Upper lobe of right lung (tissue), 1 donor: Measurements from ENCODE around the gene CCL1. TPM values are rescaled to one million over a fixed set of nuclear protein-coding genes. Genes with fewer than 3 reads are reported as not detected.

Source experiments
- ATAC-seq: fragments of 200-7000 bp; cut with Tn5 transposase; one replicate; pipeline ENCODE4 v1.9.1; 2020; ENCODE audit warnings: mild to moderate bottlenecking, moderate library complexity
- DNase-seq: peaks from one replicate; pipeline ENCODE4 v3.0.0-alpha.2; 2020
- H3K27ac ChIP-seq: fragments of 200-600 bp; one replicate; pipeline ENCODE4 v1.8.0; 2022
- H3K27me3 ChIP-seq: fragments of 200-600 bp; one replicate; pipeline ENCODE4 v1.8.0; 2022; ENCODE audit warnings: mild to moderate bottlenecking
- H3K36me3 ChIP-seq: fragments of 200-600 bp; one replicate; pipeline ENCODE4 v1.8.0; 2022
- H3K4me1 ChIP-seq: fragments of 200-600 bp; one replicate; pipeline ENCODE4 v1.8.0; 2022
- H3K4me3 ChIP-seq: fragments of 200-600 bp; one replicate; pipeline ENCODE4 v1.8.0; 2022; ENCODE audit warnings: mild to moderate bottlenecking
- H3K9me3 ChIP-seq: fragments of 200-600 bp; one replicate; pipeline ENCODE4 v1.8.0; 2022
- intact Hi-C: fragments of 100-400 bp; cut with DNase I; formaldehyde crosslinking; loops from one replicate; pipeline ENCODE4 v1.11.0; 2022
- total RNA-seq: library from RNA; stranded (reverse); fragmentation: NEBNext Ultra II Directional; extraction: Animal tissue kit (Norgen Biotek cat#: 25700); gene quantifications from one replicate; pipeline ENCODE4 v1.2.1, GENCODE V29; 2021
- TF ChIP-seq, protein P1 (sequence below): fragments of 200-600 bp; IDR thresholded peaks from one replicate; pipeline ENCODE4 v1.8.0; 2022; ENCODE audit warnings: antibody characterized with exemption
- donor health status: DM: no; HTN: yes; CAD: no; lungs with severe emphysema.

CCL1 gene
- total RNA-seq, 1 donor from 2014 or later = not detected

DNA sequence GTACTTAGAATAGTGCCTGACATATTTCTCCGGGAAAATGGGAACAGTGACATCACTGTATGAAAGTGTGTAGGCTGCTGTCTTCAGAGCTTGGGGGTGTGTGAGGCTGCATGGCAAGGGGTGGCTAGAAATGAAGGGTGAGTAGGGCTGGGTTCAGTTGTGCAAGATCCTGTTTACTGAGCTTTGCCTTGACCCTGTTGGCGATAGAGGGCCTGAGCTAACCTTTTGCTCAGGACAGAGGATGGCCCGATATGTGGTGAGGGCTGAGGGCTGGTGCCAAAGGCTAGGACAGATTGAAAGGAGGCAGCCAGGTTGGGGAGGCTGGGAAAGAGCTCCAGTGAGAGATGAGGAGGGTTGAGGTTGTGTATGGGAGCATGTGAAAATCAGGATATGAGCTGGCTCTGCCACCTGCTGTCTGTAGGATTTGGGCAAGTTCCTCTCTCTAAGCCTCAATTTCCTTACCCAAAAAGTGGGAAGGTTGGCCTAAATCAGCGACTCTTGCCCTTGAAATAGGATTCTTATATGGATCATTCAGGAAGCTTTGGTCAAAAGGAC lies 6.0 kb upstream of the CCL1 start:
- Histone ChIP-seq H3K9me3 (no peaks in the 10 kb centered on the region), H3K4me3 (no peak overlapping the region), H3K4me1 (peaks cover 20% of the 10 kb centered on the region), H3K36me3 (no peaks in the 10 kb centered on the region), H3K27ac (no peak overlapping the region), H3K27me3 (no peaks in the 10 kb centered on the region)
- no peak for DNase-seq
- intact Hi-C loops = no loop called here
- TF ChIP-seq, protein P1, sequence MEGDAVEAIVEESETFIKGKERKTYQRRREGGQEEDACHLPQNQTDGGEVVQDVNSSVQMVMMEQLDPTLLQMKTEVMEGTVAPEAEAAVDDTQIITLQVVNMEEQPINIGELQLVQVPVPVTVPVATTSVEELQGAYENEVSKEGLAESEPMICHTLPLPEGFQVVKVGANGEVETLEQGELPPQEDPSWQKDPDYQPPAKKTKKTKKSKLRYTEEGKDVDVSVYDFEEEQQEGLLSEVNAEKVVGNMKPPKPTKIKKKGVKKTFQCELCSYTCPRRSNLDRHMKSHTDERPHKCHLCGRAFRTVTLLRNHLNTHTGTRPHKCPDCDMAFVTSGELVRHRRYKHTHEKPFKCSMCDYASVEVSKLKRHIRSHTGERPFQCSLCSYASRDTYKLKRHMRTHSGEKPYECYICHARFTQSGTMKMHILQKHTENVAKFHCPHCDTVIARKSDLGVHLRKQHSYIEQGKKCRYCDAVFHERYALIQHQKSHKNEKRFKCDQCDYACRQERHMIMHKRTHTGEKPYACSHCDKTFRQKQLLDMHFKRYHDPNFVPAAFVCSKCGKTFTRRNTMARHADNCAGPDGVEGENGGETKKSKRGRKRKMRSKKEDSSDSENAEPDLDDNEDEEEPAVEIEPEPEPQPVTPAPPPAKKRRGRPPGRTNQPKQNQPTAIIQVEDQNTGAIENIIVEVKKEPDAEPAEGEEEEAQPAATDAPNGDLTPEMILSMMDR = no peak
- ATAC-seq = peak; percentile 64

- no peak overlapping the region for H3K27ac ChIP-seq
- no peaks in the 10 kb centered on the region for H3K27me3 ChIP-seq
- H3K36me3 ChIP-seq = no peaks in the 10 kb centered on the region
- H3K4me1 ChIP-seq = peaks cover 20% of the 10 kb centered on the region
- no peak for DNase-seq
- ATAC-seq = peak; percentile 45
- intact Hi-C loops = no loop called here
- no peak overlapping the region for H3K4me3 ChIP-seq
- no peaks in the 10 kb centered on the region for H3K9me3 ChIP-seq
- TF ChIP-seq, protein P1 = no peak
Observed at GRCh38 chr17:34368196-34368945, 5.3 kb upstream of the CCL1 start.

DNA sequence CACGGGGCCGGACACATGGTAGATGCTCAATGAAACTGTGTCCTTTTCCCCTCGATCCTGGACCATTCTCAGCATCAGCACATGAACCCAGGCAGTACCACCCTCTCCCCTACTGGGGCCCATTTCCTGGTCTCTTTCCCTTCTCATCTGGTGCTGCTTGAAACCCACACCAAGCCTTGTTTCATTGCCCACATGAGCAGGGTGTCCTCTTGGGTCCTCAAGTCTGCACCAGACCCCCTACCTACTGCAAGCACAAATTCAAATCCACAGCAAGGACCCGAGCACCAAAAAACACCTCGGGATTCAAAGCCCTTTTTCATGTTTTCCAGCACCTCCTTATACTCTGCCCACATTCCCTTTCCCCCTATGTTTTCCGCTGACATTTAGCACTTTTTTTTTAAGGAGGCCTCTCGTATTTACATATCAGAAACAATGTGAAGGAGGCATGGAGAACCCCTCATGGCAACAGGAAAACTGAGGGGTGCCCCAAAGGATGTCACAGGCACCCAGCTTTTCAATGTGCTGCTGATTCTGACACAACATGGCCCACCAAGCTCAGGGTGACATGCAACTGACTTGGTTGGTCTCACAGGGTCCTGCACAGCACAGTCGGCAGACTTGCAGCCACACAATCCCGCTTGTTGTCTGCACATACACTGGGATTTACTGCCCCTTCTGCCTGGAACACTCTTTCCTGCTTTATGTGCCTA lies 4.6 kb upstream of the CCL1 start:
- Histone ChIP-seq H3K27ac (no peak overlapping the region), H3K4me1 (peaks cover 20% of the 10 kb centered on the region), H3K4me3 (no peak overlapping the region), H3K9me3 (no peaks in the 10 kb centered on the region), H3K27me3 (no peaks in the 10 kb centered on the region), H3K36me3 (no peaks in the 10 kb centered on the region)
- no peak for DNase-seq
- TF ChIP-seq, protein P1 = no peak
- no peak for ATAC-seq
- intact Hi-C loops = no loop called here

DNA sequence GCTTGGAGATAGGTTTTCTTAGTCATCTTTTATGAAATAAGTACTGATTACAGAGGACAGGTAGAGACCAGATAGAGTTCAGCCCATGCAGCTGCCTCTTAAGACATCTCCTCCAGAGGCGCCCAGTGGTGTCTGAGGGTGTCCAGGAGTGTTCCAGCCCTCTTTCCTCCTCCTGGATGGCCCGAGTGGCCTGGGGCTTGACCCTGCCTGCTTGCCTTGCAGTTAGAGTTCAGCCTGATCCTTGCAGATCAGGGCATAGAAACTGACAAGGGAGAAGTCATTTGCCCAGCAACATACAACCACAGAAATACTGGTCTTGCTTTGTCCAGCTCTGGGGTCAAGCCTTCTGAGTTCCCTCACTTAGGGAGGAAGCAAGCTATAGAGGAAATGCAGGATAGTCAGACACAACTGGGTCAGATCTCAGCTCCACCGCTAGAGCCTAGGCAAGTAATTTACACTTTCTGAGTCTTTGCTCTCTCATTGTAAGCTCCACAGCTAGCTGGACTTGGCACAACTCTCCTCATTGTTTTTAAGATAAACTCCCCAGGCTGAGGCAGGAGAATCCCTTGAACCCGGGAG lies 3.6 kb upstream of the CCL1 start:
- H3K4me1 ChIP-seq = peaks cover 20% of the 10 kb centered on the region
- intact Hi-C loops = no loop called here
- no peaks in the 10 kb centered on the region for H3K9me3 ChIP-seq
- TF ChIP-seq, protein P1 = no peak
- ATAC-seq = peak; percentile 18
- no peak for DNase-seq
- H3K36me3 ChIP-seq = no peaks in the 10 kb centered on the region
- no peaks in the 10 kb centered on the region for H3K27me3 ChIP-seq
- H3K27ac ChIP-seq = no peak overlapping the region
- H3K4me3 ChIP-seq = no peak overlapping the region

DNA sequence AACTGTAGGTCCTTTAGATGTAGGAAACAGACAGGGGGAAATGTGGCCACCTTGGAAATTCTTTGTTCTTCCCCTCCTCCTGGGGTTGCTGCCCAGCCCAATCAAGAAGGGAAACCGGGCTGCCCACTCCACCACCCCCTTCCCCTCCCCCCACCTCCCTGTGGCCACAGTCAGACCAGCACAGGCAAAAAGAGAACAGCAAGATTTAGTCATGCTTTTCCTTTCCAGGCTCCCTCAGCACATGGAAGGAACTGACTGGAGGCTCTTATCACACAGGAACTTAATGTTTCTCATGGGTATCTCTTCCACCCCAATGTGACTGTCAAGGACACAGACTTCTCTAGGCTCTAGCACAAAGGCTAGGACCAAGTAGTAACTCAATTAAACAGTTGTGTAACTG lies 3.0 kb upstream of the CCL1 start:
- no peak for DNase-seq
- no peak for ATAC-seq
- no peaks in the 10 kb centered on the region for H3K36me3 ChIP-seq
- TF ChIP-seq, protein P1 = no peak
- intact Hi-C loops = no loop called here
- H3K27ac ChIP-seq = no peak overlapping the region
- no peaks in the 10 kb centered on the region for H3K9me3 ChIP-seq
- H3K4me3 ChIP-seq = no peak overlapping the region
- no peaks in the 10 kb centered on the region for H3K27me3 ChIP-seq
- H3K4me1 ChIP-seq = peaks cover 20% of the 10 kb centered on the region
